Hypothalamus (tissue), 51 donors: Measurements from ENCODE around the gene TPD52L1.

ENCODE experiments used
- DNase-seq, 51 donors: peaks; one replicate each; lab custom pipeline; 2025; lab: John Stamatoyannopoulos, UW

The TPD52L1 gene

GRCh38 chr6:125299257-125299656, 145.7 kb downstream of the TPD52L1 start:
- DNase-seq, result no peak

- DNase-seq, result peak in 2 of 51 donors; percentile 27 to 40
Measured at GRCh38 chr6:125300992-125301434, 147.4 kb downstream of the TPD52L1 start.

GRCh38 chr6:125301435-125302391, 148.1 kb downstream of the TPD52L1 start, which contains the start of gene HDDC2:
HDDC2 (minus strand) TSS chr6:125301967; CDS start chr6:125301932, 35 bp downstream.
- peak in 42 of 51 donors; percentile 16 to 75 (median 45) for DNase-seq

GRCh38 chr6:125302840-125303511, 149.4 kb downstream of the TPD52L1 start:
- no peak for DNase-seq

GRCh38 chr6:125303512-125303854, 149.9 kb downstream of the TPD52L1 start:
- no peak for DNase-seq

- no peak for DNase-seq
Measured at GRCh38 chr6:125304970-125305660, 151.5 kb downstream of the TPD52L1 start.

- DNase-seq, result no peak
Measured at GRCh38 chr6:125306756-125307149, 153.2 kb downstream of the TPD52L1 start.

GRCh38 chr6:125307150-125307838, 153.7 kb downstream of the TPD52L1 start:
- no peak for DNase-seq

GRCh38 chr6:125307964-125308615, 154.5 kb downstream of the TPD52L1 start:
- DNase-seq, result no peak

- DNase-seq, result peak in 12 of 51 donors; percentile 3 to 75 (median 14)
Measured at GRCh38 chr6:125310994-125311649, 157.5 kb downstream of the TPD52L1 start.

- no peak for DNase-seq
Measured at GRCh38 chr6:125312478-125312877, 158.9 kb downstream of the TPD52L1 start.

- no peak for DNase-seq
Measured at GRCh38 chr6:125312950-125313349, 159.4 kb downstream of the TPD52L1 start.
